Upper lobe of left lung (tissue), 6 donors: ENCODE data around the gene CYFIP2. TPM values are rescaled to one million over a fixed set of nuclear protein-coding genes. Genes with fewer than 3 reads are reported as not detected.
"Not testable (repeated sequence)": the region's sequence is repeated elsewhere in the genome, so short reads cannot be mapped to it uniquely, and the experiment has no call there.

ENCODE experiments used
- ATAC-seq, 2 donors: fragments of 200-7000 bp; cut with Tn5 transposase; one replicate each; pipeline ENCODE4 v1.9.1; 2022; ENCODE audit warnings: mild to moderate bottlenecking in 2 of 2, moderate library complexity in 2 of 2; ENCODE audit not compliant: low FRiP score in 2 of 2
- DNase-seq, 2 donors: peaks; one replicate each; pipeline ENCODE4 v3.0.0-alpha.2; 2019 to 2020
- H3K27ac ChIP-seq, 4 donors: fragments of 200-600 bp; sonication (generic); one replicate each; pipeline ENCODE4 v1.5.1; 2016 to 2019
- H3K27me3 ChIP-seq, 4 donors: fragments of 200-600 bp; sonication (generic); one replicate each; pipeline ENCODE4 v1.5.1; 2017 to 2019
- H3K36me3 ChIP-seq, 4 donors: fragments of 200-600 bp; sonication (generic); one replicate each; pipeline ENCODE4 v1.5.1; 2016 to 2019
- H3K4me1 ChIP-seq, 4 donors: fragments of 200-600 bp; sonication (generic); one replicate each; pipeline ENCODE4 v1.5.1; 2018 to 2019
- H3K4me3 ChIP-seq, 4 donors: fragments of 200-600 bp; sonication (generic); one replicate each; pipeline ENCODE4 v1.5.1; 2017 to 2019; ENCODE audit warnings: mild to moderate bottlenecking in 2 of 4, moderate library complexity in 1 of 4
- H3K9me3 ChIP-seq, 4 donors: fragments of 200-600 bp; sonication (generic); one replicate each; pipeline ENCODE4 v1.5.1; 2018 to 2019
- CTCF ChIP-seq, 6 experiments: fragments of 450-650 bp in 4 of 6; fragments of 200-600 bp in 2 of 6; sonication (generic) in 2 of 6; IDR thresholded peaks; one replicate each; pipeline ENCODE4 v1.5.1; 2016 to 2019; ENCODE audit warnings: antibody characterized with exemption in 6 of 6
- EP300 ChIP-seq, 4 donors: sonication (generic); formaldehyde crosslinking; IDR thresholded peaks; one replicate each; pipeline ENCODE4 v1.5.1; 2017; ENCODE audit warnings: antibody characterized with exemption in 4 of 4, control low read depth in 2 of 4
- POLR2A ChIP-seq, 4 donors: fragments of 450-650 bp; IDR thresholded peaks; one replicate each; pipeline ENCODE4 v1.5.1; 2016 to 2017; ENCODE audit warnings: antibody characterized with exemption in 4 of 4, mild to moderate bottlenecking in 2 of 4
- POLR2AphosphoS5 ChIP-seq, 2 donors: sonication (generic); formaldehyde crosslinking; IDR thresholded peaks; one replicate each; pipeline ENCODE4 v1.5.1; 2017; ENCODE audit warnings: antibody characterized with exemption in 2 of 2
- WGBS, 2 donors: methylation state at CpG; one replicate each; pipeline ENCODE4 v1.1.5; 2017 to 2018; 5-methylcytosine and 5-hydroxymethylcytosine counted together
- total RNA-seq, 6 donors: library from RNA; depleted of rRNA in 4 of 6; stranded (reverse); fragments of >200 nt in 4 of 6; gene quantifications; one replicate each; pipeline versions ENCODE4 v1.1.0 to v1.2.1, GENCODE V29; 2016 to 2021
- donor health status: DM: no; HTN: no; CAD: no; lungs with moderate emphysema.
- donor health status: DM: no; HTN: yes; CAD: no; lungs with severe emphysema.

Gene CYFIP2
- total RNA-seq, 6 donors from 2014 or later: 39.6 to 71.8 (median 47.7) TPM

DNA sequence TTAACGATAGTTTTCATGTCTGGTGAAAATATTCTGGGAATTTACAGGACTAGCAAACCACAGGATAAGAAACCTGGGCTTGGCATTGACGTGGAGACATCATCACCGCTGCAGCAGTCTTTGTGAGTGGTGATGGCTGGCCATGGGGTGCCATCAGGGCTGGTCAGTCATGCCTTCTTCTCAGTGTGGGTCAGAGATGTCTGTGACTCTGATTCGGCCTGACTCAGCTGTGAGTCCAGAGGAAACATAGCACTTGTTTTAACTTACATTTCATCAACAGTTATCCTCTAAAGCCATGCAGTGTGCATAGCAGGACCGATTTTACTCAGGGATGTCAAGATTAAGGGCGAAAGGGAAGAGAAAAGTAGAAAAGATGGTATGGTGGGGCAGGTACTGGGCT is 33.2 kb upstream of the CYFIP2 start:
- TF ChIP-seq CTCF (IDR thresholded peaks at IDR 0.05) (no peak), EP300 (IDR thresholded peaks at IDR 0.05) (no peak), POLR2A (IDR thresholded peaks at IDR 0.05) (no peak), POLR2AphosphoS5 (IDR thresholded peaks at IDR 0.05) (no peak)
- H3K27me3 ChIP-seq: no peaks in the 10 kb centered on the region
- no peaks in the 10 kb centered on the region for H3K36me3 ChIP-seq
- ATAC-seq (no peak), DNase-seq (no peak)
- H3K9me3 ChIP-seq: no peaks in the 10 kb centered on the region
- H3K4me1 ChIP-seq: no peaks in the 10 kb centered on the region
- no peak overlapping the region for H3K27ac ChIP-seq
- 76% methylated on average over 6 of the region's 6 CpGs for WGBS, 2 donors
- no peak overlapping the region for H3K4me3 ChIP-seq

DNA sequence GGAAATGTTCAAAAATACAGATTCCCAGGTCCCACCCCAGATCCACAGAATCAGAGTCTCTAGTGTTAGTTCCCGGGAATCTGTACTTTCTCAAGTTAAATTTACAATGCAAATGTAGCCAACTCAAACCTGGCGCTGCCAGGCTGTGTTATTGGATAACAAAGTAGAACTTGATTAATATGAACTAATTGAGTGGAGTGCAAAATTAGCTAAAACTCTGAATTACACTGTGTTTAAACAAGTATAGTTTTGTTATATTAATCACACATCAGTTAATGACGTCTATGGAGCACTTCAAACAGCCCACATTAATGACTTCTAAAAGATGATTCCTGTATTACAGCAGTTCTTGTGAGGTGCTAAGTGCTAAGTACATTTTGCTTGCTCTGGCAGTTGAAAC is 32.4 kb upstream of the CYFIP2 start:
- ATAC-seq: no peak
- H3K27ac ChIP-seq: no peak overlapping the region
- 80 to 83% methylated on average over 3 of the region's 3 CpGs for WGBS, 2 donors
- H3K27me3 ChIP-seq: no peaks in the 10 kb centered on the region
- no peak for DNase-seq
- H3K9me3 ChIP-seq: no peaks in the 10 kb centered on the region
- H3K36me3 ChIP-seq: no peaks in the 10 kb centered on the region
- H3K4me1 ChIP-seq: no peaks in the 10 kb centered on the region
- H3K4me3 ChIP-seq: no peak overlapping the region
- TF ChIP-seq POLR2A (IDR thresholded peaks at IDR 0.05): no peak
- no peak for TF ChIP-seq POLR2AphosphoS5 (IDR thresholded peaks at IDR 0.05)
- TF ChIP-seq EP300 (IDR thresholded peaks at IDR 0.05): no peak
- no peak for TF ChIP-seq CTCF (IDR thresholded peaks at IDR 0.05)

DNA sequence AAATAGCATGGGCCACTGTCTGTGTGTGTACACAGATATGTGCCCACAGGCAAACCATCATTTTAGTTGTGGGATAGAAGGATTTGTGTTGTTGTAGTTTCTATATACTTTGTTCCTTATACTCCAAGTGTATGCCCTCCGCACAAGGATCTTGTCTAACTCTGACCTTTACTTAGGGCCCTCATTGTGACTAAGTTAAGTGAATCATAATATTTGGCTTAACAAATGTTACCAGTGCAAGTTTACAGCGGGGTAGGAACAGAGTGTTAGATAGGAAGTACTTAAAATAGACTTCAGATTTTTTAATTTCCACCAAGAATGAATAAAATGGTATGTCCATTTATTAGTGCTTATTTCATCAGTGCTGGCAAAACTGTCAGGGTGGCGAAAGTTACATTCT is 29.5 kb upstream of the CYFIP2 start:
- ATAC-seq: no peak
- WGBS, 2 donors: 81 to 87% methylated on average over 3 of the region's 3 CpGs
- Histone ChIP-seq H3K27me3 (no peaks in the 10 kb centered on the region), H3K27ac (no peak overlapping the region), H3K4me1 (no peaks in the 10 kb centered on the region), H3K36me3 (no peaks in the 10 kb centered on the region), H3K4me3 (no peak overlapping the region), H3K9me3 (no peaks in the 10 kb centered on the region)
- TF ChIP-seq EP300 (IDR thresholded peaks at IDR 0.05) (no peak), POLR2A (IDR thresholded peaks at IDR 0.05) (no peak), POLR2AphosphoS5 (IDR thresholded peaks at IDR 0.05) (no peak), CTCF (IDR thresholded peaks at IDR 0.05) (no peak)
- DNase-seq: no peak

DNA sequence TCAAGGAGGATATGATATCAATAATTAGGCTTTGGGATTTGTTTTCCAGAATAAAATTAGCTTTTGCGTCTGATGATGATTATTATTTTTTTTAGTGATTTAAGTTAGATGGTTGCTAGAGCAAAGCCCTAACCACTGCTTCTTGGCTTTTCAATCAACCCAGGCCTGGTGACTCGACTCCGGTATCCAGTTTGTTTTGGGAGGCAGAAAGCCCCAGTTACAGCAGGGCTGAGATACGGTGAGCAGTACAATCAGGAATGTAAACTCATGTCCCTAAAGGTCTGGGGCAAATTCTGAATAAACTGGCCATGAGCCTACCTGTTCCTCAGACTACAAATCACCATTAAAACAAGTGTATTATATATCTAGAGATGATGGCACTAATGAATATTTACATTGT is 24.4 kb upstream of the CYFIP2 start:
- TF ChIP-seq POLR2AphosphoS5 (IDR thresholded peaks at IDR 0.05) (no peak), EP300 (IDR thresholded peaks at IDR 0.05) (no peak), POLR2A (IDR thresholded peaks at IDR 0.05) (no peak), CTCF (IDR thresholded peaks at IDR 0.05) (no peak)
- ATAC-seq (no peak), DNase-seq (no peak)
- Histone ChIP-seq H3K27ac (no peak overlapping the region), H3K36me3 (no peaks in the 10 kb centered on the region), H3K27me3 (no peaks in the 10 kb centered on the region), H3K4me3 (no peak overlapping the region), H3K4me1 (no peaks in the 10 kb centered on the region), H3K9me3 (no peaks in the 10 kb centered on the region)
- WGBS, 2 donors: 84 to 85% methylated on average over 4 of the region's 4 CpGs

GRCh38 chr5:157244704-157245103 is 21.2 kb upstream of the CYFIP2 start:
- not testable (repeated sequence) for ATAC-seq, H3K27ac ChIP-seq, H3K27me3 ChIP-seq, H3K36me3 ChIP-seq, DNase-seq, H3K4me1 ChIP-seq, H3K9me3 ChIP-seq, H3K4me3 ChIP-seq
- 69 to 70% methylated on average over 7 of the region's 7 CpGs for WGBS, 2 donors
